Loucy (cell line): ENCODE results near the gene PLPP1.

Experiments used
- CTCF ChIP-seq: fragments of 200-600 bp; sonication (generic); conservative IDR thresholded peaks from 2 replicates; pipeline ENCODE4 v1.5.1; 2014; ENCODE audit warnings: mild to moderate bottlenecking, antibody characterized with exemption, low read length
- EZH2phosphoT487 ChIP-seq: fragments of 200-600 bp; IDR thresholded peaks from 2 replicates; pipeline ENCODE4 v1.6.1; 2018; ENCODE audit warnings: antibody characterized with exemption, mild to moderate bottlenecking, moderate library complexity, borderline replicate concordance

GRCh38 chr5:55437452-55437851, 97.3 kb downstream of the PLPP1 start:
- TF ChIP-seq CTCF (no peak), EZH2phosphoT487 (no peak)
